ENCODE results near the gene KRTAP12-1. TPM values are rescaled to one million over a fixed set of nuclear protein-coding genes. Genes with fewer than 3 reads are reported as not detected.
"Not testable (repeated sequence)": the region's sequence is repeated elsewhere in the genome, so short reads cannot be mapped to it uniquely, and the experiment has no call there.

KRTAP12-1 gene
- total RNA-seq, 1 donor = not detected

DNA sequence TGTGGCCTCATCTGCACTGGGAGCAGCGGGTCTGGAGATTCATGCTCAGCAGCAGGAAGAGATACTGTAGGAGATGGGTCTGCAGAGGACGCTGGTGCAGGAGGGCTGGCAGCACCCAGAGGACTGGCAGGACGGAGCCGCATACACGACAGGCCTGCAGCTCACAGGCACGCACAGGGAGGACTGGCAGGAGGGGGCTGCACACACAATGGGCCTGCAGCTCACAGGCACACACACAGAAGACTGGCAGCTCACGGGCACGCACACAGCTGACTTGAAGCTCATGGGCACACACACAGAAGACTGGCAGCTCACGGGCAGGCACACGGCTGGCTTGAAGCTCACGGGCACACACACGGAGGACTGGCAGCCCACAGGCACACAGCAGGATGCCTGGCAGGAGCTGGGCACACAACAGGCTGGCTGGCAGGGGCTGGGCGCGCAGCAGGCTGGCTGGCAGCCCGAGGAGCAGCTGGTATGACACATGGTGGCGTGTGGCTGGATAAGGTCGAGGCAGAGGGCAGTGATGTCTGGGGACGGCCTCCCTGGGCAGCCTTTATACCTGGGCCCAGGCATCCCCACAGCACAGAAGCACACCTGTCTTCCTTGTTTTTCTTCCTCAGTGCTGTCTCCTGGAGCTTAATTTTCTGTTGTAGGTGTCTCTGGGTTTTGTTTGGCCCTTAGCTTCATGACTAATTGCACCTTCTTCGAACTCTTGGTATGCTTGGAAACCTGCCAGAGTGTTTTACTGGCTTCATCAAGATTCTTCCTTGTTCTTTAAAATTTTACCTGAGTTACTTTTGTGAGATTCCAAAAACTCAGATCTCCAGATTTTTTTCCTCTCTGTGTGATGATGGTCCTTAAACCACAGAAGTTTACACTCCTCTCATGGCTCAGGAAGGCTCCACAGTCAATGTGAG, 15.3 kb downstream of the KRTAP12-1 start, which contains the start of gene KRTAP12-2:
Gene KRTAP12-2 (minus strand): TSS at position 527 of the 920 bp plus-strand sequence. CDS start 41 bp downstream, at position 486.
- TF ChIP-seq, protein P1, sequence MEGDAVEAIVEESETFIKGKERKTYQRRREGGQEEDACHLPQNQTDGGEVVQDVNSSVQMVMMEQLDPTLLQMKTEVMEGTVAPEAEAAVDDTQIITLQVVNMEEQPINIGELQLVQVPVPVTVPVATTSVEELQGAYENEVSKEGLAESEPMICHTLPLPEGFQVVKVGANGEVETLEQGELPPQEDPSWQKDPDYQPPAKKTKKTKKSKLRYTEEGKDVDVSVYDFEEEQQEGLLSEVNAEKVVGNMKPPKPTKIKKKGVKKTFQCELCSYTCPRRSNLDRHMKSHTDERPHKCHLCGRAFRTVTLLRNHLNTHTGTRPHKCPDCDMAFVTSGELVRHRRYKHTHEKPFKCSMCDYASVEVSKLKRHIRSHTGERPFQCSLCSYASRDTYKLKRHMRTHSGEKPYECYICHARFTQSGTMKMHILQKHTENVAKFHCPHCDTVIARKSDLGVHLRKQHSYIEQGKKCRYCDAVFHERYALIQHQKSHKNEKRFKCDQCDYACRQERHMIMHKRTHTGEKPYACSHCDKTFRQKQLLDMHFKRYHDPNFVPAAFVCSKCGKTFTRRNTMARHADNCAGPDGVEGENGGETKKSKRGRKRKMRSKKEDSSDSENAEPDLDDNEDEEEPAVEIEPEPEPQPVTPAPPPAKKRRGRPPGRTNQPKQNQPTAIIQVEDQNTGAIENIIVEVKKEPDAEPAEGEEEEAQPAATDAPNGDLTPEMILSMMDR (IDR thresholded peaks at IDR 0.05; ENCODE audit: extremely low read depth, low read depth, low read length) = no peak
- Histone ChIP-seq H3K27ac (ENCODE audit: low read depth, low read length) (no peak within 1 kb of the TSS), H3K4me3 (ENCODE audit: insufficient read depth, low read length) (no peak within 1 kb of the TSS), H3K36me3 (ENCODE audit: insufficient read depth, low read length) (no peaks in the 10 kb centered on the region), H2AFZ (ENCODE audit: low read length) (no peak within 1 kb of the TSS), H3K9me3 (ENCODE audit: low read depth, low read length) (no peaks in the 10 kb centered on the region), H3K4me2 (ENCODE audit: insufficient read depth, low read length) (no peak within 1 kb of the TSS), H3K27me3 (ENCODE audit: insufficient read depth, low read length) (no peaks in the 10 kb centered on the region), H4K20me1 (ENCODE audit: insufficient read depth, low read length) (no peaks in the 10 kb centered on the region), H3K79me2 (ENCODE audit: insufficient read depth, low read length) (no peaks in the 10 kb centered on the region), H3K4me1 (ENCODE audit: insufficient read depth, low read length) (no peaks in the 10 kb centered on the region)
- DNase-seq (ENCODE audit: insufficient read length, low spot score, missing footprints) = no peak

DNA sequence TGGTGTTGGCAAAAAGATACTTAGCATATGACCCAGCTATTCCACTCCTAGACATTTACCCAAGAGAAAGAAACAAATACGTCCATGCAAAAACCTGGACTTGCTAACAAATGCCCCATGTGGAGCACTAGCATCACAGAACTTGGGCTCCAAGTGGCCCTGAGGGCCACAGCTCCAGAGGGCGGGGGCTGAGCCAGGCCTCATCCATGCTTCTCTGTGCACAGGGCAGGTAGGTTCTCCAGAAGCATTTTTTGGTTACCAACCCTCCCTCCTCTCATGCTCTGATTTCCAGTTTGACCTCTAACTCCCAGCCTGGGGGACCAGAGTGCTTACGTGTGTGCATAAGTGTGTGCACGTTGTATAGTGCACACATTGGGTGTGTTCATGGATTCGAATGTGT, 17.3 kb downstream of the KRTAP12-1 start:
- H2AFZ ChIP-seq (ENCODE audit: low read length) = no peak overlapping the region

DNA sequence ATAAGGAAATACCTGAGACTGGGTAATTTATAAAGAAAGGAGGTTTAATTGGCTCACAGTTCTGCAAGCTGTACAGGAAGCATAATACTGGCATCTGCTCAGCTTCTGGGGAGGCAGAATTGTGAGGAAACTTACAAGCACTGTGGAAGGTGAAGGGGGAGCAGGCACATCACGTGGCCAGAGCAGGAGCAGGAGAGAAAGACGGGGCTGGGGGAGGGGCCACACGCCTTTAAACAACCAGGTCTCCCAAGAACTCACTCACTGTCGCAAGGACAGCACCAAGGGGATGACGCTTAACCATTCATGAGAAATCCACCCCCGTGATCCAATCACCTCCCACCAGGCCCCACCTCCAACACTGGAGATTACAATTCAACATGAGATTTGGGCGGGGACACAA, 20.4 kb downstream of the KRTAP12-1 start:
- not testable (repeated sequence) for H3K4me1 ChIP-seq (ENCODE audit: insufficient read depth, low read length); H3K79me2 ChIP-seq (ENCODE audit: insufficient read depth, low read length); H3K9me3 ChIP-seq (ENCODE audit: low read depth, low read length); H3K27me3 ChIP-seq (ENCODE audit: insufficient read depth, low read length); H3K4me3 ChIP-seq (ENCODE audit: insufficient read depth, low read length); DNase-seq (ENCODE audit: insufficient read length, low spot score, missing footprints); H2AFZ ChIP-seq (ENCODE audit: low read length); H3K27ac ChIP-seq (ENCODE audit: low read depth, low read length); H4K20me1 ChIP-seq (ENCODE audit: insufficient read depth, low read length); H3K36me3 ChIP-seq (ENCODE audit: insufficient read depth, low read length); H3K4me2 ChIP-seq (ENCODE audit: insufficient read depth, low read length)

More for the DNA sequence above, 17.3 kb downstream of the KRTAP12-1 start:
- Histone ChIP-seq H3K79me2 (ENCODE audit: insufficient read depth, low read length) (no peaks in the 10 kb centered on the region), H3K27me3 (ENCODE audit: insufficient read depth, low read length) (no peaks in the 10 kb centered on the region), H4K20me1 (ENCODE audit: insufficient read depth, low read length) (no peaks in the 10 kb centered on the region), H3K36me3 (ENCODE audit: insufficient read depth, low read length) (no peaks in the 10 kb centered on the region), H3K4me2 (ENCODE audit: insufficient read depth, low read length) (no peak overlapping the region), H3K27ac (ENCODE audit: low read depth, low read length) (no peak overlapping the region), H3K4me1 (ENCODE audit: insufficient read depth, low read length) (no peaks in the 10 kb centered on the region), H3K4me3 (ENCODE audit: insufficient read depth, low read length) (no peak overlapping the region), H3K9me3 (ENCODE audit: low read depth, low read length) (no peaks in the 10 kb centered on the region)
- no peak for DNase-seq (ENCODE audit: insufficient read length, low spot score, missing footprints)
- TF ChIP-seq, protein P1 (IDR thresholded peaks at IDR 0.05; ENCODE audit: extremely low read depth, low read depth, low read length) = no peak

DNA sequence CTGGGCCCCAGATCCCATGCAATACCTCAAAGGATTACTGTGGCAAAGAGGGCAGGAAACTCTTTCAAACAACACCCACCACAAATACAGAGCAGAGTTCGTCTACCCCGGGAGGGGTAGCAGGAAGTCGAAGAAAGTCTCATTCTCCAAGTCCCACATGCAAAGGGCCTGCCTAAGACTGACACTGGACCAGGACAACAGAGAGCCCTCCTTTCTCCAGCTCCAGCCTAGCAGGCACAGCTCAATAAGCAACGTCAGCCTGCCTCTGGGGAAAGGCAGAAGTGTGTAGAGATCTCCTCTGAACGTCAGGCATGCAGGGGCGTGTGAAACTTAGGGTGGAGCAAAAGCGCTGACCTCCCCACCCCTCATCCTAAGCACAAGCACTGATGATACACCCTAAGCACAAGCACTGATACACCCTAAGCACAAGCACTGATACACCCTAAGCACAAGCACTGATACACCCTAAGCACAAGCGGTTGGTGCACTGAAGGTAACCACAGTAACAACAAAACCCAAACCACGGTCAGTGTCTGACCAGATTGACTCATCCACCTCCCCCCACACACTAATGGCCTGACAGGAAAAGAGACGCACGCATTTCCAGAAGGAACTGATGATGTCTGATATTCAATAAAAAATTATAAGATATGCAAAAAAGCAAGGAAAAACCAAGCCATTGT, 22.9 kb downstream of the KRTAP12-1 start:
- no peaks in the 10 kb centered on the region for H3K36me3 ChIP-seq (ENCODE audit: insufficient read depth, low read length)
- no peak overlapping the region for H2AFZ ChIP-seq (ENCODE audit: low read length)
- H3K27ac ChIP-seq (ENCODE audit: low read depth, low read length) = no peak overlapping the region
- H3K79me2 ChIP-seq (ENCODE audit: insufficient read depth, low read length) = no peaks in the 10 kb centered on the region
- H3K27me3 ChIP-seq (ENCODE audit: insufficient read depth, low read length) = no peaks in the 10 kb centered on the region
- DNase-seq (ENCODE audit: insufficient read length, low spot score, missing footprints) = no peak
- no peaks in the 10 kb centered on the region for H4K20me1 ChIP-seq (ENCODE audit: insufficient read depth, low read length)
- H3K4me1 ChIP-seq (ENCODE audit: insufficient read depth, low read length) = no peaks in the 10 kb centered on the region
- no peak overlapping the region for H3K4me2 ChIP-seq (ENCODE audit: insufficient read depth, low read length)
- no peaks in the 10 kb centered on the region for H3K9me3 ChIP-seq (ENCODE audit: low read depth, low read length)
- no peak overlapping the region for H3K4me3 ChIP-seq (ENCODE audit: insufficient read depth, low read length)
- TF ChIP-seq, protein P1 (IDR thresholded peaks at IDR 0.05; ENCODE audit: extremely low read depth, low read depth, low read length) = no peak
